ENCODE results near the gene NXT2. TPM values are rescaled to one million over a fixed set of nuclear protein-coding genes. Genes with fewer than 3 reads are reported as not detected.
"Not testable (repeated sequence)": the region's sequence is repeated elsewhere in the genome, so short reads cannot be mapped to it uniquely, and the experiment has no call there.

The NXT2 gene
- total RNA-seq, 6 donors from 2014 or later, result 2.1 to 10.7 (median 7.8) TPM

DNA sequence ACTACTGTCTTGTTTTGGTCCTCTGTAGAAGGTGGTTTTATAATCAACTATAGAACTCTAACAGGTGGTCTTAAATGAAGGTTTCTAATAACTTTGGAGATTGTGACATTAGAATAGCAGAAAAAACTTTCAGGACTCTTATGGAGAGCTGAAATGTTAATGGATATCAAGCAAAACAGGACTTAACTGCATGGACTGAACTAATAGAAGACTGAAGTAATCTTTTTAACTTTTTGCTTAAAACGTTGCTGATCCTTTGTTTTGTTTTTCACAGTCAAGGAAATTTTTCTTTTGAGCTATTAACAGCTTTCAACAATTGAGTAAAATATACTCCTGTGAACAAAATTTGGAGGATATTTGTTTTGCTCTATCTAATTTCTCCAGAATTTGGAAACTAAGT lies 17.2 kb downstream of the NXT2 start:
- no peaks in the 10 kb centered on the region for H3K4me1 ChIP-seq
- no peaks in the 10 kb centered on the region for H3K9me3 ChIP-seq
- H3K36me3 ChIP-seq, result no peaks in the 10 kb centered on the region
- no peak for ATAC-seq (ENCODE audit: low FRiP score in 2 of 2)
- no peak overlapping the region for H3K4me3 ChIP-seq
- DNase-seq, result no peak
- no peak overlapping the region for H3K27ac ChIP-seq
- 37 to 48% methylated on average over 1 of the region's 1 CpG for WGBS, 2 donors
- H3K27me3 ChIP-seq, result no peaks in the 10 kb centered on the region
- TF ChIP-seq, protein P1, sequence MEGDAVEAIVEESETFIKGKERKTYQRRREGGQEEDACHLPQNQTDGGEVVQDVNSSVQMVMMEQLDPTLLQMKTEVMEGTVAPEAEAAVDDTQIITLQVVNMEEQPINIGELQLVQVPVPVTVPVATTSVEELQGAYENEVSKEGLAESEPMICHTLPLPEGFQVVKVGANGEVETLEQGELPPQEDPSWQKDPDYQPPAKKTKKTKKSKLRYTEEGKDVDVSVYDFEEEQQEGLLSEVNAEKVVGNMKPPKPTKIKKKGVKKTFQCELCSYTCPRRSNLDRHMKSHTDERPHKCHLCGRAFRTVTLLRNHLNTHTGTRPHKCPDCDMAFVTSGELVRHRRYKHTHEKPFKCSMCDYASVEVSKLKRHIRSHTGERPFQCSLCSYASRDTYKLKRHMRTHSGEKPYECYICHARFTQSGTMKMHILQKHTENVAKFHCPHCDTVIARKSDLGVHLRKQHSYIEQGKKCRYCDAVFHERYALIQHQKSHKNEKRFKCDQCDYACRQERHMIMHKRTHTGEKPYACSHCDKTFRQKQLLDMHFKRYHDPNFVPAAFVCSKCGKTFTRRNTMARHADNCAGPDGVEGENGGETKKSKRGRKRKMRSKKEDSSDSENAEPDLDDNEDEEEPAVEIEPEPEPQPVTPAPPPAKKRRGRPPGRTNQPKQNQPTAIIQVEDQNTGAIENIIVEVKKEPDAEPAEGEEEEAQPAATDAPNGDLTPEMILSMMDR (IDR thresholded peaks at IDR 0.05), result no peak
- no peak for TF ChIP-seq POLR2AphosphoS5 (IDR thresholded peaks at IDR 0.05)

DNA sequence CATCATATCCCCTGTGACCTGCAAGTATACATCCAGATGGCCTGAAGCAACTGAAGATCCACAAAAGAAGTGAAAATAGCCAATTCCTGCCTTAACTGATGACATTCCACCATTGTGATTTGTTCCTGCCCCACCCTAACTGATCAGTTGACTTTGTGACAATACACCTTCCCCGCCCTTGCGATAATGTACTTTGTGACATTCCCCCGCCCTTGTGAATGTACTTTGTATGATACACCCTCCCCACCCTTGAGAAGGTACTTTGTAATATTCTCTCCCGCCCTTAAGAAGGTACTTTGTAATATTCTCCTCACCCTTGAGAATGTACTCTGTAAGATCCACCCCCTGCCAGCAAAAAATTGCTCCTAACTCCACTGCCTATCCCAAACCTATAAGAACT lies 39.4 kb downstream of the NXT2 start:
- ATAC-seq (ENCODE audit: low FRiP score in 2 of 2); H3K4me1 ChIP-seq; H3K36me3 ChIP-seq; H3K27ac ChIP-seq; H3K27me3 ChIP-seq; DNase-seq; H3K4me3 ChIP-seq; H3K9me3 ChIP-seq: not testable (repeated sequence)
- 65 to 72% methylated on average over 4 of the region's 4 CpGs for WGBS, 2 donors

DNA sequence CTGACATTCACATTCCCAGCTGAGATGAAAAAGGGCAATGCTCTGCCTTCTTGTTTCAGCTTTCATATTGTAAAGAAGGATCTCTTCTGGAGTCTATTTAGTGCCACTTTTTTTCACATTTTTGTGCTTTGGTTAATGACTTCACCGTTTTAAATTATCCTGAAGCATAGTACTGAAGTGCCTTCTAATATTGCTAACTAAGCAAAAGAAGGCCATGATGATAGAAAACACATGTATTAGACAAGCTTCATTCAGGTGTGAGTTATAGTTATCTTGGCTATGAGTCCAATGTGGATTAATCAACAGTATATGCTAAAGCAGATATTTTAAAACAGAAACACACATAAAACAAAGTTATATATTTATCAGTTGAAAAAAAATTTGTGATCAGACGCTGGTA lies 40.4 kb downstream of the NXT2 start:
- H3K36me3 ChIP-seq, result no peaks in the 10 kb centered on the region
- DNase-seq (no peak), ATAC-seq (ENCODE audit: low FRiP score in 2 of 2) (no peak)
- TF ChIP-seq POLR2AphosphoS5 (IDR thresholded peaks at IDR 0.05) (no peak), EP300 (IDR thresholded peaks at IDR 0.05) (no peak), POLR2A (IDR thresholded peaks at IDR 0.05) (no peak)
- TF ChIP-seq, protein P1 (IDR thresholded peaks at IDR 0.05), result no peak
- no peaks in the 10 kb centered on the region for H3K27me3 ChIP-seq
- no peak overlapping the region for H3K4me3 ChIP-seq
- no peaks in the 10 kb centered on the region for H3K9me3 ChIP-seq
- no peak overlapping the region for H3K27ac ChIP-seq
- no peaks in the 10 kb centered on the region for H3K4me1 ChIP-seq
- 72 to 96% methylated on average over 2 of the region's 2 CpGs for WGBS, 2 donors

- no peaks in the 10 kb centered on the region for H3K27me3 ChIP-seq
- TF ChIP-seq EP300 (IDR thresholded peaks at IDR 0.05) (no peak), POLR2A (IDR thresholded peaks at IDR 0.05) (no peak), POLR2AphosphoS5 (IDR thresholded peaks at IDR 0.05) (no peak)
- TF ChIP-seq, protein P1 (IDR thresholded peaks at IDR 0.05), result no peak
- DNase-seq (no peak), ATAC-seq (ENCODE audit: low FRiP score in 2 of 2) (no peak)
- no peaks in the 10 kb centered on the region for H3K36me3 ChIP-seq
- no peak overlapping the region for H3K27ac ChIP-seq
- H3K9me3 ChIP-seq, result no peaks in the 10 kb centered on the region
- no peak overlapping the region for H3K4me3 ChIP-seq
- no peaks in the 10 kb centered on the region for H3K4me1 ChIP-seq
- 68 to 80% methylated on average over 1 of the region's 1 CpG for WGBS, 2 donors
Measured at GRCh38 chrX:109578916-109579315, 42.3 kb downstream of the NXT2 start.

GRCh38 chrX:109585488-109585887 lies 48.8 kb downstream of the NXT2 start:
- Histone ChIP-seq H3K27me3 (no peaks in the 10 kb centered on the region), H3K4me1 (no peaks in the 10 kb centered on the region), H3K27ac (no peak overlapping the region), H3K9me3 (no peaks in the 10 kb centered on the region), H3K4me3 (no peak overlapping the region), H3K36me3 (no peaks in the 10 kb centered on the region)
- WGBS, 2 donors, result 93% methylated on average over 7 of the region's 7 CpGs; no CpG with 5 or more reads in 1 of the 2 donors
- TF ChIP-seq POLR2A (IDR thresholded peaks at IDR 0.05) (no peak), EP300 (IDR thresholded peaks at IDR 0.05) (no peak), POLR2AphosphoS5 (IDR thresholded peaks at IDR 0.05) (no peak)
- TF ChIP-seq, protein P1 (IDR thresholded peaks at IDR 0.05), result no peak
- no peak for ATAC-seq (ENCODE audit: low FRiP score in 2 of 2)
- DNase-seq, result peak in 1 of 2 donors; percentile 13

All from upper lobe of left lung (tissue), 6 donors.